HCT116 (cell line): ENCODE data around the gene PAXIP1. TPM values are rescaled to one million over a fixed set of nuclear protein-coding genes. Genes with fewer than 3 reads are reported as not detected.

Source experiments
- ATAC-seq: fragments of 200-7000 bp; cut with Tn5 transposase; 2 replicates; pipeline ENCODE4 v1.9.1; 2020; ENCODE audit warnings: mild to moderate bottlenecking, moderate library complexity
- BruUV-seq: library from RNA; stranded (reverse); fragments of 400-500 nt; replicated peaks from 2 replicates; lab custom pipeline; 2021; lab: Mats Ljungman, UMichigan
- CTCF ChIA-PET: fragments of 300-600 bp; sonication (Branson Sonifier 250); formaldehyde crosslinking; loops from one replicate; lab custom pipeline; 2021; ENCODE audit warnings: antibody characterized with exemption; lab: Charles Lee
- POLR2A ChIA-PET: fragments of 300-600, 350-600 bp; sonication (Branson Sonifier 250); formaldehyde crosslinking; loops from one replicate; lab custom pipeline; 2021; ENCODE audit warnings: antibody characterized with exemption; lab: Charles Lee
- RAD21 ChIA-PET, 2 experiments: fragments of 300-600 bp; sonication (Branson Sonifier 250); formaldehyde crosslinking; loops; one replicate each; lab custom pipeline; 2023; ENCODE audit warnings: low total read pairs in 2 of 2; ENCODE audit not compliant: uncharacterized antibody in 2 of 2, unreplicated experiment in 2 of 2, low non-redundant PET in 1 of 2; lab: Charles Lee
- DNase-seq: peaks from one replicate; pipeline ENCODE4 v3.0.0-alpha.2; 2010; ENCODE audit warnings: low read depth, low spot score
- H2AFZ ChIP-seq: fragments of 200-600 bp; shearing (Covaris generic), sonication (generic); 2 replicates; pipeline ENCODE4 v1.6.1; 2017; ENCODE audit warnings: low read depth, mixed run types, mixed read lengths, antibody characterized with exemption, low read length; ENCODE audit not compliant: poor library complexity, severe bottlenecking
- H3K27ac ChIP-seq: 2 replicates; pipeline ENCODE4 v1.5.1; 2012; ENCODE audit warnings: low read depth, low read length
- H3K27me3 ChIP-seq: fragments of 200-600 bp; sonication (generic); 2 replicates; pipeline ENCODE4 v1.6.1; 2016; ENCODE audit warnings: mixed run types, low read length, mixed read lengths; ENCODE audit not compliant: insufficient read depth
- H3K36me3 ChIP-seq, 2 experiments: fragments of 200-500 bp in 1 of 2; fragments of 200-600 bp in 1 of 2; sonication (Bioruptor generic) in 1 of 2; sonication (generic) in 1 of 2; 2 replicates each; pipeline versions ENCODE4 v1.5.1 to v1.6.1; 2014 to 2016; ENCODE audit warnings: low read length in 2 of 2, inconsistent platforms in 1 of 2, mixed read lengths in 1 of 2, mixed run types in 1 of 2; ENCODE audit not compliant: insufficient read depth in 2 of 2, control insufficient read depth in 1 of 2
- H3K4me1 ChIP-seq, 2 experiments: fragments of 200-600 bp in 1 of 2; sonication (generic) in 1 of 2; 2 replicates each; pipeline versions ENCODE4 v1.5.1 to v1.6.1; 2012 to 2017; ENCODE audit warnings: low read length in 2 of 2, inconsistent platforms in 1 of 2, mild to moderate bottlenecking in 1 of 2, mixed read lengths in 1 of 2, mixed run types in 1 of 2, moderate library complexity in 1 of 2; ENCODE audit not compliant: insufficient read depth in 2 of 2, control insufficient read depth in 1 of 2
- H3K4me2 ChIP-seq: fragments of 200-600 bp; sonication (generic); 2 replicates; pipeline ENCODE4 v1.6.1; 2017; ENCODE audit warnings: mixed run types, low read length, mixed read lengths
- H3K4me3 ChIP-seq, 2 experiments: fragments of 200-600 bp in 1 of 2; sonication (generic) in 1 of 2; replicated peaks in 1 of 2; 2 replicates each; pipeline ENCODE4 v1.5.1; 2011 to 2016; ENCODE audit warnings: low read length in 2 of 2, control low read depth in 1 of 2, low read depth in 1 of 2, mild to moderate bottlenecking in 1 of 2, mixed read lengths in 1 of 2, mixed run types in 1 of 2
- H3K79me2 ChIP-seq: fragments of 200-600 bp; sonication (generic); 2 replicates; pipeline ENCODE4 v1.6.1; 2017; ENCODE audit warnings: mild to moderate bottlenecking, mixed run types, low read length, moderate library complexity, mixed read lengths; ENCODE audit not compliant: insufficient read depth
- H3K9ac ChIP-seq: fragments of 200-600 bp; sonication (generic); 2 replicates; pipeline ENCODE4 v1.6.1; 2016; ENCODE audit warnings: low read length, mixed read lengths
- H3K9me2 ChIP-seq: fragments of 200-600 bp; sonication (generic), shearing (Covaris generic); 2 replicates; pipeline ENCODE4 v1.6.1; 2017; ENCODE audit warnings: mixed run types, mild to moderate bottlenecking, moderate library complexity; ENCODE audit not compliant: insufficient read depth
- H3K9me3 ChIP-seq, 2 experiments: fragments of 200-500 bp in 1 of 2; fragments of 200-600 bp in 1 of 2; sonication (Bioruptor generic) in 1 of 2; sonication (generic) in 1 of 2; 2 replicates each; pipeline ENCODE4 v1.6.1; 2014 to 2017; ENCODE audit warnings: low read length in 2 of 2, mixed read lengths in 2 of 2, inconsistent platforms in 1 of 2, low read depth in 1 of 2, mild to moderate bottlenecking in 1 of 2, mixed run types in 1 of 2, moderate library complexity in 1 of 2; ENCODE audit not compliant: control insufficient read depth in 1 of 2, insufficient read depth in 1 of 2
- H4K20me1 ChIP-seq: fragments of 200-600 bp; sonication (generic), shearing (Covaris generic); 2 replicates; pipeline ENCODE4 v1.6.1; 2017; ENCODE audit warnings: mixed run types, mild to moderate bottlenecking, moderate library complexity; ENCODE audit not compliant: insufficient read depth
- CBX3 ChIP-seq: IDR thresholded peaks from 2 replicates; pipeline ENCODE4 v1.6.1; 2012; ENCODE audit warnings: low read depth
- CEBPB ChIP-seq: IDR thresholded peaks from 2 replicates; pipeline ENCODE4 v1.6.1; 2012; ENCODE audit warnings: low read depth
- CTCF ChIP-seq, 3 experiments: fragments of 200-600 bp in 1 of 3; sonication (generic) in 1 of 3; IDR thresholded peaks in 2 of 3; conservative IDR thresholded peaks in 1 of 3; 2 replicates each; pipeline ENCODE4 v1.5.1; 2012 to 2017; ENCODE audit warnings: low read depth in 2 of 3, low read length in 2 of 3, antibody characterized with exemption in 1 of 3, borderline replicate concordance in 1 of 3, control low read depth in 1 of 3, mild to moderate bottlenecking in 1 of 3, mixed read lengths in 1 of 3, mixed run types in 1 of 3, moderate library complexity in 1 of 3; ENCODE audit not compliant: insufficient read depth in 1 of 3
- EGR1 ChIP-seq: IDR thresholded peaks from 2 replicates; pipeline ENCODE4 v1.6.1; 2012; ENCODE audit warnings: low read depth
- ELF1 ChIP-seq: IDR thresholded peaks from 2 replicates; pipeline ENCODE4 v1.6.1; 2012; ENCODE audit warnings: low read depth, borderline replicate concordance
- FOSL1 ChIP-seq: IDR thresholded peaks from 2 replicates; pipeline ENCODE4 v1.6.1; 2012; ENCODE audit warnings: low read depth
- RAD21 ChIP-seq: IDR thresholded peaks from 2 replicates; pipeline ENCODE4 v1.6.1; 2012; ENCODE audit warnings: low read depth, mild to moderate bottlenecking
- SIN3A ChIP-seq: IDR thresholded peaks from 2 replicates; pipeline ENCODE4 v1.6.1; 2012; ENCODE audit warnings: low read depth
- SRF ChIP-seq: IDR thresholded peaks from 2 replicates; pipeline ENCODE4 v1.6.1; 2012; ENCODE audit warnings: low read depth
- YY1 ChIP-seq: IDR thresholded peaks from 2 replicates; pipeline ENCODE4 v1.6.1; 2011; ENCODE audit warnings: low read length, low read depth, moderate library complexity, mild to moderate bottlenecking; ENCODE audit not compliant: insufficient replicate concordance; ENCODE audit errors: extremely low read depth
- ZFX ChIP-seq: fragments of 450-650 bp; IDR thresholded peaks from 2 replicates; pipeline ENCODE4 v1.6.1; 2017
- ZNF274 ChIP-seq: fragments of 200-500 bp; sonication (Bioruptor generic); IDR thresholded peaks from 2 replicates; pipeline ENCODE4 v1.6.1; 2014; ENCODE audit warnings: mild to moderate bottlenecking, low read depth, low read length, inconsistent platforms
- intact Hi-C: fragments of 100-400 bp; cut with micrococcal nuclease; formaldehyde crosslinking; loops from 2 replicates; pipeline ENCODE4 v1.10.0; 2022
- total RNA-seq: library from RNA; stranded (reverse); gene quantifications from one replicate; pipeline ENCODE4 v1.2.1, GENCODE V29; 2021; ENCODE audit not compliant: unreplicated experiment
- TF ChIP-seq, protein P1 (sequence below): IDR thresholded peaks from 2 replicates; pipeline ENCODE4 v1.6.1; 2012

Gene PAXIP1
- total RNA-seq, 1 experiment from 2014 or later: 20.4 TPM

GRCh38 chr7:154898973-154899855, 103.7 kb downstream of the PAXIP1 start:
- ChIA-PET CTCF (no interaction called here), POLR2A (no interaction called here)
- Histone ChIP-seq H3K9me3 (no peaks in the 10 kb centered on the region), H3K4me2 (no peak overlapping the region), H3K27me3 (0 out of 2 replicates have a peak, but pooled peaks cover 4% of the 10 kb centered on the region), H3K9ac (no peak overlapping the region)
- BruUV-seq: no TSS peak
- intact Hi-C loops: no loop called here
- no peak for DNase-seq
- ATAC-seq: no peak
- TF ChIP-seq, protein P1, sequence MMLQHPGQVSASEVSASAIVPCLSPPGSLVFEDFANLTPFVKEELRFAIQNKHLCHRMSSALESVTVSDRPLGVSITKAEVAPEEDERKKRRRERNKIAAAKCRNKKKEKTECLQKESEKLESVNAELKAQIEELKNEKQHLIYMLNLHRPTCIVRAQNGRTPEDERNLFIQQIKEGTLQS: no peak
- TF ChIP-seq, all 23 proteins: peak for 0
- Histone ChIP-seq H4K20me1 (no peaks in the 10 kb centered on the region), H3K27ac (no peak overlapping the region), H3K9me2 (no peaks in the 10 kb centered on the region), H3K36me3 (no peaks in the 10 kb centered on the region), H3K79me2 (no peaks in the 10 kb centered on the region), H2AFZ (no peak overlapping the region), H3K4me3 (no peak overlapping the region), H3K4me1 (no peaks in the 10 kb centered on the region)
- RAD21 ChIA-PET: no interaction called here

DNA sequence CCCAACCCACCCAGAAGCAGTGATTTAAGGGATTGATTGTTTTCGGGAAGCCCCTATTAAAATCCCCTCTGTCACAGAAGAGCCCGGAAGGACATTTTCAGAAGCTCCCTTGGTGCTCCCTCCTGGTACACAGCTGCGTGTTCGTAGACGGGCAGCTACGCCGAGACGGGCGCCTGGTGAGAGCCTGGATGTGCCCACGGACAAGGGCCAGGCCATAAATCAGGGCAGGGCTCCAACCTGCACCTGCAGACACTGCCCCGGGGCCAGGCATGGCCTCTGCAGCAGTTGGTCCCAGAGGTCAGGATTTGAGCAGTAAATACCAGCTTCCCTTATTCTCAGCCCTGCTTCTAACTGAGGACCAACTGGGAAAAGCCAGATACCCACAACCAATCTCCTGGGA, 106.8 kb downstream of the PAXIP1 start:
- H3K27me3 ChIP-seq: 0 out of 2 replicates have a peak, but pooled peaks cover 4% of the 10 kb centered on the region
- DNase-seq: no peak
- TF ChIP-seq RAD21 (no peak), EGR1 (no peak), ZNF274 (no peak), ELF1 (no peak), CBX3 (no peak), SIN3A (no peak), YY1 (no peak), ZFX (no peak), FOSL1 (no peak), SRF (no peak), CTCF (IDR thresholded peaks at IDR 0.05 in 2 of 3, conservative IDR thresholded peaks at IDR 0.05 in 1 of 3; ENCODE audit: borderline replicate concordance in 1 of 3, insufficient read depth in 1 of 3, low read depth in 2 of 3, low read length in 2 of 3) (no peak), CEBPB (no peak)
- TF ChIP-seq, protein P1: no peak
- TF ChIP-seq, all 23 proteins: peak for 0
- ChIA-PET POLR2A (no interaction called here), CTCF (no interaction called here), RAD21 (no interaction called here)
- H3K9ac ChIP-seq: no peak overlapping the region
- intact Hi-C loops: no loop called here
- H3K4me1 ChIP-seq: no peaks in the 10 kb centered on the region
- H3K79me2 ChIP-seq: no peaks in the 10 kb centered on the region
- H3K36me3 ChIP-seq: no peaks in the 10 kb centered on the region
- H2AFZ ChIP-seq: no peak overlapping the region
- no peaks in the 10 kb centered on the region for H4K20me1 ChIP-seq
- H3K9me2 ChIP-seq: no peaks in the 10 kb centered on the region
- BruUV-seq: no TSS peak
- H3K4me3 ChIP-seq: no peak overlapping the region
- H3K9me3 ChIP-seq: no peaks in the 10 kb centered on the region
- H3K4me2 ChIP-seq: no peak overlapping the region
- H3K27ac ChIP-seq: no peak overlapping the region
- ATAC-seq: no peak
